GM23338 (cell line): ENCODE measurements around the gene CDH4.

Source experiments
- CREB1 ChIP-seq: fragments of 250-450 bp; sonication (Bioruptor Pico); IDR thresholded peaks from 2 replicates; pipeline ENCODE4 v1.5.0; 2020; ENCODE audit warnings: low read depth, mild to moderate bottlenecking, moderate library complexity
- EZH2 ChIP-seq: fragments of 200-600 bp; sonication (generic); IDR thresholded peaks from one replicate; pipeline ENCODE4 v1.8.0; 2017; ENCODE audit warnings: antibody characterized with exemption, mild to moderate bottlenecking, low read depth; ENCODE audit not compliant: unreplicated experiment
- EZH2phosphoT487 ChIP-seq: fragments of 200-600 bp; sonication (generic); IDR thresholded peaks from one replicate; pipeline ENCODE4 v1.8.1; 2018; ENCODE audit warnings: antibody characterized with exemption; ENCODE audit not compliant: unreplicated experiment
- JUNB ChIP-seq: IDR thresholded peaks from one replicate; pipeline ENCODE4 v1.6.1; 2016; ENCODE audit warnings: antibody characterized with exemption; ENCODE audit not compliant: unreplicated experiment
- POLR2AphosphoS5 ChIP-seq: IDR thresholded peaks from 2 replicates; pipeline ENCODE4 v1.6.1; 2016; ENCODE audit warnings: antibody characterized with exemption, low read depth
- REST ChIP-seq: IDR thresholded peaks from one replicate; pipeline ENCODE4 v1.6.1; 2018; ENCODE audit warnings: antibody characterized with exemption; ENCODE audit not compliant: unreplicated experiment
- ZNF114 ChIP-seq: fragments of 250-450 bp; sonication (Bioruptor Pico); IDR thresholded peaks from 2 replicates; pipeline ENCODE4 v1.5.0; 2020; ENCODE audit warnings: mild to moderate bottlenecking, moderate library complexity
- ZNF331 ChIP-seq: fragments of 250-450 bp; sonication (Bioruptor Pico); IDR thresholded peaks from 2 replicates; pipeline ENCODE4 v1.5.0; 2020; ENCODE audit warnings: low read depth, mild to moderate bottlenecking, moderate library complexity
- ZNF462 ChIP-seq: fragments of 250-450 bp; sonication (Bioruptor Pico); IDR thresholded peaks from 2 replicates; pipeline ENCODE4 v1.5.0; 2020; ENCODE audit warnings: mild to moderate bottlenecking, moderate library complexity
- TF ChIP-seq, protein P1 (sequence below), 2 experiments: fragments of 200-600 bp in 1 of 2; sonication (generic) in 1 of 2; conservative IDR thresholded peaks; 2 replicates each; pipeline versions ENCODE4 v1.5.1 to v1.6.1; 2016 to 2017; ENCODE audit warnings: antibody characterized with exemption in 2 of 2, low read depth in 2 of 2, mild to moderate bottlenecking in 2 of 2, moderate library complexity in 1 of 2

GRCh38 chr20:61853073-61854005, 601.3 kb downstream of the CDH4 start:
- TF ChIP-seq, protein P1, sequence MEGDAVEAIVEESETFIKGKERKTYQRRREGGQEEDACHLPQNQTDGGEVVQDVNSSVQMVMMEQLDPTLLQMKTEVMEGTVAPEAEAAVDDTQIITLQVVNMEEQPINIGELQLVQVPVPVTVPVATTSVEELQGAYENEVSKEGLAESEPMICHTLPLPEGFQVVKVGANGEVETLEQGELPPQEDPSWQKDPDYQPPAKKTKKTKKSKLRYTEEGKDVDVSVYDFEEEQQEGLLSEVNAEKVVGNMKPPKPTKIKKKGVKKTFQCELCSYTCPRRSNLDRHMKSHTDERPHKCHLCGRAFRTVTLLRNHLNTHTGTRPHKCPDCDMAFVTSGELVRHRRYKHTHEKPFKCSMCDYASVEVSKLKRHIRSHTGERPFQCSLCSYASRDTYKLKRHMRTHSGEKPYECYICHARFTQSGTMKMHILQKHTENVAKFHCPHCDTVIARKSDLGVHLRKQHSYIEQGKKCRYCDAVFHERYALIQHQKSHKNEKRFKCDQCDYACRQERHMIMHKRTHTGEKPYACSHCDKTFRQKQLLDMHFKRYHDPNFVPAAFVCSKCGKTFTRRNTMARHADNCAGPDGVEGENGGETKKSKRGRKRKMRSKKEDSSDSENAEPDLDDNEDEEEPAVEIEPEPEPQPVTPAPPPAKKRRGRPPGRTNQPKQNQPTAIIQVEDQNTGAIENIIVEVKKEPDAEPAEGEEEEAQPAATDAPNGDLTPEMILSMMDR (conservative IDR thresholded peaks at IDR 0.05; ENCODE audit: low read depth in 2 of 2), result no peak
- TF ChIP-seq REST, result no peak
- no peak for TF ChIP-seq EZH2phosphoT487
- TF ChIP-seq POLR2AphosphoS5, result no peak
- no peak for TF ChIP-seq ZNF462
- TF ChIP-seq CREB1 (CRISPR knock-in tag), result no peak
- no peak for TF ChIP-seq EZH2
- TF ChIP-seq ZNF331, result no peak
- TF ChIP-seq JUNB, result no peak
- no peak for TF ChIP-seq ZNF114 (CRISPR knock-in tag)
